T-helper 17 cell (primary cell): ENCODE results near the gene MIGA2. TPM values are rescaled to one million over a fixed set of nuclear protein-coding genes. Genes with fewer than 3 reads are reported as not detected.
A peak's percentile ranks its signal among the peaks of the same experiment; 100 is the strongest.

ENCODE experiments used
- ATAC-seq: fragments of 150-1000 bp; cut with Tn5 transposase; 2 replicates; pipeline ENCODE4 v1.10.0; 2021; ENCODE audit warnings: mild to moderate bottlenecking, moderate library complexity
- DNase-seq, 3 donors: peaks; one replicate each; pipeline versions ENCODE4 v3.0.0 to v3.0.0-alpha.2; 2020 to 2021
- H3K9me3 ChIP-seq: one replicate; pipeline ENCODE4 v1.7.0; 2013; ENCODE audit warnings: low read length, mild to moderate bottlenecking; ENCODE audit not compliant: control insufficient read depth, poor library complexity, severe bottlenecking
- H3K27ac Mint-ChIP-seq: one replicate; pipeline ENCODE4 v1.8.0; 2022; ENCODE audit warnings: mild to moderate bottlenecking, moderate library complexity, mixed read lengths
- H3K27me3 Mint-ChIP-seq: one replicate; pipeline ENCODE4 v1.8.0; 2022; ENCODE audit warnings: mixed read lengths
- H3K36me3 Mint-ChIP-seq: one replicate; pipeline ENCODE4 v1.8.0; 2022; ENCODE audit warnings: low read depth, mixed read lengths
- H3K4me1 Mint-ChIP-seq: one replicate; pipeline ENCODE4 v1.8.0; 2022; ENCODE audit warnings: mild to moderate bottlenecking, mixed read lengths
- H3K4me3 Mint-ChIP-seq: one replicate; pipeline ENCODE4 v1.8.0; 2022; ENCODE audit warnings: mild to moderate bottlenecking, moderate library complexity, mixed read lengths
- total RNA-seq, 4 donors: library from RNA in 2 of 4; stranded (reverse) in 2 of 4; gene quantifications; one replicate each; pipeline ENCODE4 v1.2.3 and lab custom pipeline; 2022 to 2026

The MIGA2 gene
- total RNA-seq, 2 donors from 2014 or later = 64.2 to 81.4 TPM

GRCh38 chr9:129060991-129061390 is 24.6 kb downstream of the MIGA2 start:
- ATAC-seq (no peak), DNase-seq (no peak)
- H3K4me1 Mint-ChIP-seq = no peaks in the 10 kb centered on the region
- H3K4me3 Mint-ChIP-seq = no peak overlapping the region
- H3K9me3 ChIP-seq = no peaks in the 10 kb centered on the region
- H3K36me3 Mint-ChIP-seq = peaks cover 3% of the 10 kb centered on the region
- H3K27ac Mint-ChIP-seq = no peak overlapping the region
- H3K27me3 Mint-ChIP-seq = no peaks in the 10 kb centered on the region

- DNase-seq (no peak), ATAC-seq (no peak)
- H3K9me3 ChIP-seq = no peaks in the 10 kb centered on the region
- Mint-ChIP-seq H3K27me3 (no peaks in the 10 kb centered on the region), H3K27ac (no peak overlapping the region), H3K4me3 (no peak overlapping the region), H3K4me1 (no peaks in the 10 kb centered on the region), H3K36me3 (peaks cover 3% of the 10 kb centered on the region)
These were observed 26.6 kb downstream of the MIGA2 start for GRCh38 chr9:129063061-129063460.

- no peaks in the 10 kb centered on the region for H3K9me3 ChIP-seq
- peaks cover 9% of the 10 kb centered on the region for H3K4me1 Mint-ChIP-seq
- peaks cover 3% of the 10 kb centered on the region for H3K36me3 Mint-ChIP-seq
- ATAC-seq (no peak), DNase-seq (no peak)
- no peak overlapping the region for H3K4me3 Mint-ChIP-seq
- H3K27me3 Mint-ChIP-seq = no peaks in the 10 kb centered on the region
- H3K27ac Mint-ChIP-seq = peak overlapping the region; percentile 62
These were observed 28.1 kb downstream of the MIGA2 start for GRCh38 chr9:129064499-129064908.

- ATAC-seq (no peak), DNase-seq (no peak)
- no peaks in the 10 kb centered on the region for H3K9me3 ChIP-seq
- no peak overlapping the region for H3K4me3 Mint-ChIP-seq
- peak overlapping the region; percentile 76 for H3K27ac Mint-ChIP-seq
- peaks cover 21% of the 10 kb centered on the region for H3K4me1 Mint-ChIP-seq
- H3K36me3 Mint-ChIP-seq = peaks cover 3% of the 10 kb centered on the region
- H3K27me3 Mint-ChIP-seq = no peaks in the 10 kb centered on the region
These were observed 31.7 kb downstream of the MIGA2 start for GRCh38 chr9:129068110-129068509.

GRCh38 chr9:129068990-129069861 is 32.8 kb downstream of the MIGA2 start:
- Mint-ChIP-seq H3K4me1 (peaks cover 29% of the 10 kb centered on the region), H3K4me3 (peak overlapping the region; percentile 83)

GRCh38 chr9:129069862-129070641 is 33.6 kb downstream of the MIGA2 start:
- H3K4me1 Mint-ChIP-seq = peaks cover 30% of the 10 kb centered on the region
- ATAC-seq (no peak), DNase-seq (no peak)
- H3K4me3 Mint-ChIP-seq = no peak overlapping the region
- no peaks in the 10 kb centered on the region for H3K9me3 ChIP-seq
- peak overlapping the region; percentile 76 for H3K27ac Mint-ChIP-seq
- no peaks in the 10 kb centered on the region for H3K27me3 Mint-ChIP-seq
- H3K36me3 Mint-ChIP-seq = peaks cover 3% of the 10 kb centered on the region

More at GRCh38 chr9:129068990-129069861, 32.8 kb downstream of the MIGA2 start:
- DNase-seq = peak; percentile 35 to 43 (median 41)
- Mint-ChIP-seq H3K36me3 (peaks cover 3% of the 10 kb centered on the region), H3K27ac (peak overlapping the region; percentile 76), H3K27me3 (no peaks in the 10 kb centered on the region)
- peak; percentile 90 for ATAC-seq
- H3K9me3 ChIP-seq = no peaks in the 10 kb centered on the region

GRCh38 chr9:129070696-129071525 is 34.5 kb downstream of the MIGA2 start:
- no peak for ATAC-seq
- H3K36me3 Mint-ChIP-seq = no peaks in the 10 kb centered on the region
- no peaks in the 10 kb centered on the region for H3K9me3 ChIP-seq
- H3K4me1 Mint-ChIP-seq = peaks cover 33% of the 10 kb centered on the region
- no peak for DNase-seq
- no peaks in the 10 kb centered on the region for H3K27me3 Mint-ChIP-seq
- H3K27ac Mint-ChIP-seq = peak overlapping the region; percentile 56
- no peak overlapping the region for H3K4me3 Mint-ChIP-seq

- peak overlapping the region; percentile 56 for H3K27ac Mint-ChIP-seq
- H3K9me3 ChIP-seq = no peaks in the 10 kb centered on the region
- no peaks in the 10 kb centered on the region for H3K27me3 Mint-ChIP-seq
- peaks cover 33% of the 10 kb centered on the region for H3K4me1 Mint-ChIP-seq
- peak; percentile 28 for ATAC-seq
- H3K4me3 Mint-ChIP-seq = no peak overlapping the region
- no peak for DNase-seq
- H3K36me3 Mint-ChIP-seq = no peaks in the 10 kb centered on the region
These were observed 35.2 kb downstream of the MIGA2 start for GRCh38 chr9:129071526-129072126.

GRCh38 chr9:129072171-129072570 is 35.7 kb downstream of the MIGA2 start:
- Mint-ChIP-seq H3K27me3 (no peaks in the 10 kb centered on the region), H3K4me3 (no peak overlapping the region), H3K36me3 (no peaks in the 10 kb centered on the region), H3K27ac (peak overlapping the region; percentile 56), H3K4me1 (peaks cover 33% of the 10 kb centered on the region)
- no peaks in the 10 kb centered on the region for H3K9me3 ChIP-seq
- ATAC-seq (no peak), DNase-seq (no peak)

GRCh38 chr9:129073404-129073803 is 37.0 kb downstream of the MIGA2 start:
- H3K4me1 Mint-ChIP-seq = peaks cover 32% of the 10 kb centered on the region
- ATAC-seq = peak; percentile 60
- no peak for DNase-seq
- no peaks in the 10 kb centered on the region for H3K27me3 Mint-ChIP-seq
- no peaks in the 10 kb centered on the region for H3K36me3 Mint-ChIP-seq
- peak overlapping the region; percentile 93 for H3K27ac Mint-ChIP-seq
- H3K4me3 Mint-ChIP-seq = peak overlapping the region; percentile 64
- no peaks in the 10 kb centered on the region for H3K9me3 ChIP-seq

GRCh38 chr9:129074106-129074505 is 37.7 kb downstream of the MIGA2 start:
- Mint-ChIP-seq H3K36me3 (no peaks in the 10 kb centered on the region), H3K27ac (peak overlapping the region; percentile 93), H3K4me3 (no peak overlapping the region), H3K4me1 (peaks cover 30% of the 10 kb centered on the region), H3K27me3 (no peaks in the 10 kb centered on the region)
- no peak for ATAC-seq
- H3K9me3 ChIP-seq = no peaks in the 10 kb centered on the region
- no peak for DNase-seq

GRCh38 chr9:129075996-129076639 is 39.7 kb downstream of the MIGA2 start:
- Mint-ChIP-seq H3K4me3 (no peak overlapping the region), H3K27ac (no peak overlapping the region), H3K36me3 (no peaks in the 10 kb centered on the region), H3K4me1 (peaks cover 29% of the 10 kb centered on the region), H3K27me3 (no peaks in the 10 kb centered on the region)
- ATAC-seq (no peak), DNase-seq (no peak)
- no peaks in the 10 kb centered on the region for H3K9me3 ChIP-seq
